Measurements from ENCODE around the gene CLSTN1.

GRCh38 chr1:9808459-9808858, 15.3 kb downstream of the CLSTN1 start:
- no peak for TF ChIP-seq EZH2phosphoT487 (IDR thresholded peaks at IDR 0.05)
- TF ChIP-seq CTCF (IDR thresholded peaks at IDR 0.05), result no peak

All from neural progenitor cell (in vitro differentiated cells).